ENCODE results near the gene IMPDH1.

Gene IMPDH1

GRCh38 chr7:128389085-128389617 lies 20.6 kb downstream of the IMPDH1 start:
- no peak for ATAC-seq
- H3K27me3 Mint-ChIP-seq = no peaks in the 10 kb centered on the region
- no peaks in the 10 kb centered on the region for H3K9me3 Mint-ChIP-seq
- no peaks in the 10 kb centered on the region for H3K36me3 Mint-ChIP-seq
- peaks cover 9% of the 10 kb centered on the region for H3K4me1 Mint-ChIP-seq
- H3K4me3 Mint-ChIP-seq = no peak overlapping the region
- no peak overlapping the region for H3K27ac Mint-ChIP-seq

GRCh38 chr7:128388145-128388485 lies 21.7 kb downstream of the IMPDH1 start:
- H3K4me3 Mint-ChIP-seq = no peak overlapping the region
- no peak overlapping the region for H3K27ac Mint-ChIP-seq
- H3K36me3 Mint-ChIP-seq = no peaks in the 10 kb centered on the region
- H3K9me3 Mint-ChIP-seq = no peaks in the 10 kb centered on the region
- ATAC-seq = no peak
- H3K27me3 Mint-ChIP-seq = no peaks in the 10 kb centered on the region
- H3K4me1 Mint-ChIP-seq = peaks cover 9% of the 10 kb centered on the region

GRCh38 chr7:128387216-128388144 lies 22.3 kb downstream of the IMPDH1 start:
- Mint-ChIP-seq H3K36me3 (no peaks in the 10 kb centered on the region), H3K27me3 (no peaks in the 10 kb centered on the region), H3K4me3 (no peak overlapping the region), H3K27ac (no peak overlapping the region), H3K4me1 (peaks cover 9% of the 10 kb centered on the region), H3K9me3 (no peaks in the 10 kb centered on the region)
- peak; percentile 66 for ATAC-seq

- H3K4me1 Mint-ChIP-seq = peaks cover 9% of the 10 kb centered on the region
- no peaks in the 10 kb centered on the region for H3K27me3 Mint-ChIP-seq
- H3K4me3 Mint-ChIP-seq = no peak overlapping the region
- no peak overlapping the region for H3K27ac Mint-ChIP-seq
- ATAC-seq = no peak
- H3K36me3 Mint-ChIP-seq = no peaks in the 10 kb centered on the region
- H3K9me3 Mint-ChIP-seq = no peaks in the 10 kb centered on the region
Measured at GRCh38 chr7:128385988-128386925, 23.5 kb downstream of the IMPDH1 start.

GRCh38 chr7:128384726-128385125 lies 25.1 kb downstream of the IMPDH1 start:
- no peaks in the 10 kb centered on the region for H3K27me3 Mint-ChIP-seq

GRCh38 chr7:128383776-128384175 lies 26.0 kb downstream of the IMPDH1 start:
- Mint-ChIP-seq H3K36me3 (no peaks in the 10 kb centered on the region), H3K4me3 (no peak overlapping the region), H3K4me1 (peaks cover 9% of the 10 kb centered on the region), H3K9me3 (no peaks in the 10 kb centered on the region), H3K27ac (no peak overlapping the region), H3K27me3 (no peaks in the 10 kb centered on the region)
- peak; percentile 5 for ATAC-seq

More at GRCh38 chr7:128384726-128385125, 25.1 kb downstream of the IMPDH1 start:
- H3K36me3 Mint-ChIP-seq = no peaks in the 10 kb centered on the region
- no peak for ATAC-seq
- peaks cover 9% of the 10 kb centered on the region for H3K4me1 Mint-ChIP-seq
- no peak overlapping the region for H3K27ac Mint-ChIP-seq
- H3K4me3 Mint-ChIP-seq = no peak overlapping the region
- H3K9me3 Mint-ChIP-seq = no peaks in the 10 kb centered on the region

GRCh38 chr7:128381161-128381821 lies 28.5 kb downstream of the IMPDH1 start:
- Mint-ChIP-seq H3K4me3 (no peak overlapping the region), H3K36me3 (no peaks in the 10 kb centered on the region), H3K9me3 (no peaks in the 10 kb centered on the region), H3K27ac (no peak overlapping the region), H3K27me3 (peaks cover 9% of the 10 kb centered on the region), H3K4me1 (no peaks in the 10 kb centered on the region)
- peak; percentile 6 for ATAC-seq

GRCh38 chr7:128380483-128381106 lies 29.2 kb downstream of the IMPDH1 start:
- no peak for ATAC-seq
- H3K27ac Mint-ChIP-seq = no peak overlapping the region
- H3K27me3 Mint-ChIP-seq = peaks cover 9% of the 10 kb centered on the region
- H3K9me3 Mint-ChIP-seq = no peaks in the 10 kb centered on the region
- H3K4me1 Mint-ChIP-seq = no peaks in the 10 kb centered on the region
- H3K4me3 Mint-ChIP-seq = no peak overlapping the region
- no peaks in the 10 kb centered on the region for H3K36me3 Mint-ChIP-seq

GRCh38 chr7:128379900-128380479 lies 29.8 kb downstream of the IMPDH1 start:
- Mint-ChIP-seq H3K27ac (no peak overlapping the region), H3K36me3 (no peaks in the 10 kb centered on the region), H3K4me1 (no peaks in the 10 kb centered on the region), H3K4me3 (no peak overlapping the region), H3K9me3 (no peaks in the 10 kb centered on the region), H3K27me3 (peaks cover 11% of the 10 kb centered on the region)
- no peak for ATAC-seq

GRCh38 chr7:128378637-128379036 lies 31.1 kb downstream of the IMPDH1 start:
- H3K27ac Mint-ChIP-seq = no peak overlapping the region
- peak; percentile 40 for ATAC-seq
- peaks cover 24% of the 10 kb centered on the region for H3K27me3 Mint-ChIP-seq
- no peaks in the 10 kb centered on the region for H3K36me3 Mint-ChIP-seq
- no peaks in the 10 kb centered on the region for H3K4me1 Mint-ChIP-seq
- H3K4me3 Mint-ChIP-seq = no peak overlapping the region
- peaks cover 4% of the 10 kb centered on the region for H3K9me3 Mint-ChIP-seq

GRCh38 chr7:128376077-128376476 lies 33.7 kb downstream of the IMPDH1 start:
- no peak for ATAC-seq
- peaks cover 4% of the 10 kb centered on the region for H3K9me3 Mint-ChIP-seq
- H3K4me3 Mint-ChIP-seq = no peak overlapping the region
- no peaks in the 10 kb centered on the region for H3K4me1 Mint-ChIP-seq
- H3K27ac Mint-ChIP-seq = no peak overlapping the region
- H3K36me3 Mint-ChIP-seq = no peaks in the 10 kb centered on the region
- H3K27me3 Mint-ChIP-seq = peaks cover 36% of the 10 kb centered on the region

- no peaks in the 10 kb centered on the region for H3K36me3 Mint-ChIP-seq
- peaks cover 4% of the 10 kb centered on the region for H3K9me3 Mint-ChIP-seq
- H3K27ac Mint-ChIP-seq = no peak overlapping the region
- H3K4me1 Mint-ChIP-seq = no peaks in the 10 kb centered on the region
- H3K27me3 Mint-ChIP-seq = peaks cover 47% of the 10 kb centered on the region
- no peak for ATAC-seq
- no peak overlapping the region for H3K4me3 Mint-ChIP-seq
Measured at GRCh38 chr7:128374041-128374440, 35.7 kb downstream of the IMPDH1 start.

GRCh38 chr7:128373606-128374005 lies 36.2 kb downstream of the IMPDH1 start:
- H3K4me1 Mint-ChIP-seq = no peaks in the 10 kb centered on the region

GRCh38 chr7:128370491-128370890 lies 39.3 kb downstream of the IMPDH1 start:
- no peak overlapping the region for H3K4me3 Mint-ChIP-seq
- ATAC-seq = no peak
- H3K27ac Mint-ChIP-seq = no peak overlapping the region
- H3K9me3 Mint-ChIP-seq = peaks cover 4% of the 10 kb centered on the region
- H3K27me3 Mint-ChIP-seq = peaks cover 59% of the 10 kb centered on the region
- no peaks in the 10 kb centered on the region for H3K36me3 Mint-ChIP-seq
- no peaks in the 10 kb centered on the region for H3K4me1 Mint-ChIP-seq

More at GRCh38 chr7:128373606-128374005, 36.2 kb downstream of the IMPDH1 start:
- H3K36me3 Mint-ChIP-seq = no peaks in the 10 kb centered on the region
- H3K27me3 Mint-ChIP-seq = peaks cover 47% of the 10 kb centered on the region
- no peak overlapping the region for H3K27ac Mint-ChIP-seq
- H3K4me3 Mint-ChIP-seq = no peak overlapping the region
- H3K9me3 Mint-ChIP-seq = peaks cover 4% of the 10 kb centered on the region
- ATAC-seq = no peak

All from stimulated activated memory B cell treated with anti-CD40 and anti-IgM and Interleukin-4, amounts not matched to agents 10 μg/mL and 1 μg/mL and 100 μg/mL, for 72 hours (primary cell).